ENCODE data around the gene UMODL1.

- TF ChIP-seq CREM (IDR thresholded peaks at IDR 0.05; ENCODE audit: low read depth): no peak
- no peak for TF ChIP-seq USF2 (IDR thresholded peaks at IDR 0.05; ENCODE audit: borderline replicate concordance, low read depth, low read length)
- no peak for TF ChIP-seq ZBTB33 (IDR thresholded peaks at IDR 0.05)
- no peak for TF ChIP-seq RFX5 (IDR thresholded peaks at IDR 0.05; ENCODE audit: low read depth, low read length)
- no peak for TF ChIP-seq CTCF (IDR thresholded peaks at IDR 0.05 in 2 of 3, conservative IDR thresholded peaks at IDR 0.05 in 1 of 3; ENCODE audit: control insufficient read depth in 2 of 3, extremely low read depth in 1 of 3, insufficient read depth in 1 of 3, low read depth in 3 of 3, low read length in 3 of 3)
- TF ChIP-seq CREB1 (IDR thresholded peaks at IDR 0.05; ENCODE audit: low read depth): no peak
- no peak for TF ChIP-seq SMARCA5 (IDR thresholded peaks at IDR 0.05)
- no peak for TF ChIP-seq BACH1 (IDR thresholded peaks at IDR 0.05; ENCODE audit: borderline replicate concordance)
- no peak for TF ChIP-seq SMC3 (IDR thresholded peaks at IDR 0.05; ENCODE audit: borderline replicate concordance, low read length)
- no peak for TF ChIP-seq NFXL1 (IDR thresholded peaks at IDR 0.05; ENCODE audit: borderline replicate concordance)
- TF ChIP-seq SIN3A (IDR thresholded peaks at IDR 0.05; ENCODE audit: low read depth, low read length): no peak
- no peak for TF ChIP-seq EZH2 (IDR thresholded peaks at IDR 0.05; ENCODE audit: borderline replicate concordance, control insufficient read depth, low read depth, low read length)
- TF ChIP-seq CEBPB (IDR thresholded peaks at IDR 0.05; ENCODE audit: borderline replicate concordance in 1 of 2, low read depth in 2 of 2, low read length in 2 of 2): no peak
Observed at GRCh38 chr21:42088658-42089057, 17.5 kb downstream of the UMODL1 start.

All from GM12878 (cell line).